Measurements from ENCODE around the gene GPC6. TPM values are rescaled to one million over a fixed set of nuclear protein-coding genes. Genes with fewer than 3 reads are reported as not detected.

The GPC6 gene
- total and polyA plus RNA-seq, 10 donors, result 0.22 to 9.3 (median 4.5) TPM

DNA sequence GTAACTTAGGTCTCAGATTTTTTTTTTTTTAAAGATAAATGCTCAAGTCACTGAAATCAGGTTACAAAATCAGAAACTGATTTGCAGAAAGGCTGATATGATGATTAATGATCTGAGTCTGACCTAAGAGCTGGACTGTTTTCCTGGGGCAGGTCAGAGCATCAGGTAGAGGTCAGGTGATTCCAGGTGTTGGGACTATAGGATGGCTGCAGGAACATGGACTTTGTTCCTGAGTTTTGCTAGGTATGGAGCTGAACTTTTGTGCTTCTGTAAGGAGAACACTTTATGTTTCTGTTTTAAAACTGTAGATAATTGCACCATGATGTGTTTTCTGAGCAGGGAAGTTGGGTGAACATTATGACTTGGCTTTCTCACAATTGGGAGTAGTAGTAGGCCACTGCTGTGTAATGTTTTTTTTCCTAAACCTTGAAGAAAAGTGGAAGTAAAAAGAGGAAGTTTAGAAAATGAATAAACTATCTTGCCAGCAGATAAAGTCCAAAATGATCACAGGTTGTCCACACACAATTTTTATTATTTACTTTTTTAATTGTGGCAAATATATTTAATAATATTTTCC, 955.7 kb downstream of the GPC6 start:
- Histone ChIP-seq H3K9me3 (no peaks in the 10 kb centered on the region), H3K4me3 (no peak overlapping the region), H3K27ac (peak overlapping the region in 5 of 8 donors; percentile 48 to 80 (median 76)), H3K4me1 (peaks cover 0 to 10% (median 0%) of the 10 kb centered on the region in 6 donors), H3K36me3 (no peaks in the 10 kb centered on the region), H3K27me3 (replicated peaks in 1 of 7) (no peaks in the 10 kb centered on the region)
- no peak for TF ChIP-seq POLR2A (IDR thresholded peaks at IDR 0.05)
- TF ChIP-seq, protein P1, sequence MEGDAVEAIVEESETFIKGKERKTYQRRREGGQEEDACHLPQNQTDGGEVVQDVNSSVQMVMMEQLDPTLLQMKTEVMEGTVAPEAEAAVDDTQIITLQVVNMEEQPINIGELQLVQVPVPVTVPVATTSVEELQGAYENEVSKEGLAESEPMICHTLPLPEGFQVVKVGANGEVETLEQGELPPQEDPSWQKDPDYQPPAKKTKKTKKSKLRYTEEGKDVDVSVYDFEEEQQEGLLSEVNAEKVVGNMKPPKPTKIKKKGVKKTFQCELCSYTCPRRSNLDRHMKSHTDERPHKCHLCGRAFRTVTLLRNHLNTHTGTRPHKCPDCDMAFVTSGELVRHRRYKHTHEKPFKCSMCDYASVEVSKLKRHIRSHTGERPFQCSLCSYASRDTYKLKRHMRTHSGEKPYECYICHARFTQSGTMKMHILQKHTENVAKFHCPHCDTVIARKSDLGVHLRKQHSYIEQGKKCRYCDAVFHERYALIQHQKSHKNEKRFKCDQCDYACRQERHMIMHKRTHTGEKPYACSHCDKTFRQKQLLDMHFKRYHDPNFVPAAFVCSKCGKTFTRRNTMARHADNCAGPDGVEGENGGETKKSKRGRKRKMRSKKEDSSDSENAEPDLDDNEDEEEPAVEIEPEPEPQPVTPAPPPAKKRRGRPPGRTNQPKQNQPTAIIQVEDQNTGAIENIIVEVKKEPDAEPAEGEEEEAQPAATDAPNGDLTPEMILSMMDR (IDR thresholded peaks at IDR 0.05 in 8 of 11, conservative IDR thresholded peaks at IDR 0.05 in 3 of 11), result no peak
- TF ChIP-seq POLR2AphosphoS5 (IDR thresholded peaks at IDR 0.05), result no peak
- DNase-seq, result no peak
- intact Hi-C loops (cut with DNase I; ENCODE audit: low total_unique reads), result no loop called here

GRCh38 chr13:94186470-94186869, 959.9 kb downstream of the GPC6 start:
- no peaks in the 10 kb centered on the region for H3K9me3 ChIP-seq
- WGBS, 5 donors, result 75 to 95% (median 91%) methylated on average over 3 of the region's 3 CpGs
- TF ChIP-seq, protein P1 (IDR thresholded peaks at IDR 0.05 in 8 of 11, conservative IDR thresholded peaks at IDR 0.05 in 3 of 11), result no peak
- no peak for TF ChIP-seq POLR2AphosphoS5 (IDR thresholded peaks at IDR 0.05)
- no peak for TF ChIP-seq POLR2A (IDR thresholded peaks at IDR 0.05)
- DNase-seq, result no peak
- H3K36me3 ChIP-seq, result no peaks in the 10 kb centered on the region
- H3K27me3 ChIP-seq (replicated peaks in 1 of 7), result no peaks in the 10 kb centered on the region
- intact Hi-C loops (cut with DNase I; ENCODE audit: low total_unique reads), result no loop called here
- H3K27ac ChIP-seq, result no peak overlapping the region
- H3K4me3 ChIP-seq, result no peak overlapping the region
- peaks cover 0 to 10% (median 0%) of the 10 kb centered on the region in 6 donors for H3K4me1 ChIP-seq

DNA sequence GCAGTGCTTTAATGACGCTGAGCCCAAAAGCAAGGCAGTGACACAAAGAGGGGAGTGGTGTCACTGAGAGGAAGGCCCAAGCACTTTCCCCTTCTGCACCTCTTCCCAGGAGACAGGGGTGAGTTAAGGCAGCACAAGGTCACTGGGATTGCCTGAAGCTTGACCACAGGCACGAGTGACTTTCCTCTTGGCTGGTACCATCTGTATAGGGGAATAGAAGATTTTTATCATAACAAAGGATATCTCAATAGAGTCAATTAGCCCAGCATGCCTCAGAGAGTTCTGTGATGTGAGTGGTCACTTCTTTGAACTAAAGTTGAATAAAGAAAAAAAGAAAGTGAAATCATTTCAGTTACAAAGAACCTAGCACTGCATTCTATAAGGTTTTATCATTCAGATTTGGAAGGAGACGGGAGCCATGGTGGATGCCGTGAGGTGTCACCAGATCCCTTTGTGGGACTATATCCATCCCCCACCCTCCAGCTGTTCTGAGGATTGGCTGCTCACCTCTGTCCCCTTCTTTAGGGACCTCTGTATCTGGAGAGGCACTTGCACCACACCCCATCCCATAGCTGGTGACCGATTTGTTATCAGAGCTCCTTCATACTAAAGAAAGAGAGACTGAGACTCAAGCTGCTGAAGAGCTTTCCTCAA, 961.7 kb downstream of the GPC6 start:
- 77 to 87% (median 81%) methylated on average over 5 of the region's 5 CpGs for WGBS, 5 donors

GRCh38 chr13:94192431-94192975, 965.9 kb downstream of the GPC6 start:
- no peak for TF ChIP-seq POLR2A (IDR thresholded peaks at IDR 0.05)
- no peak for TF ChIP-seq POLR2AphosphoS5 (IDR thresholded peaks at IDR 0.05)
- TF ChIP-seq, protein P1 (IDR thresholded peaks at IDR 0.05 in 8 of 11, conservative IDR thresholded peaks at IDR 0.05 in 3 of 11), result peak in 3 of 11 experiments; percentile 8 to 21 (median 13)
- Histone ChIP-seq H3K9me3 (no peaks in the 10 kb centered on the region), H3K36me3 (no peaks in the 10 kb centered on the region), H3K4me1 (no peaks in the 10 kb centered on the region), H3K4me3 (no peak overlapping the region), H3K27ac (no peak overlapping the region), H3K27me3 (replicated peaks in 1 of 7) (no peaks in the 10 kb centered on the region)
- WGBS, 5 donors, result 68 to 73% (median 70%) methylated on average over 3 of the region's 3 CpGs
- intact Hi-C loops (cut with DNase I; ENCODE audit: low total_unique reads), result no loop called here
- no peak for DNase-seq

More for the DNA sequence above, 961.7 kb downstream of the GPC6 start:
- no peaks in the 10 kb centered on the region for H3K27me3 ChIP-seq (replicated peaks in 1 of 7)
- intact Hi-C loops (cut with DNase I; ENCODE audit: low total_unique reads), result no loop called here
- no peak for DNase-seq
- TF ChIP-seq POLR2AphosphoS5 (IDR thresholded peaks at IDR 0.05) (no peak), POLR2A (IDR thresholded peaks at IDR 0.05) (no peak)
- TF ChIP-seq, protein P1 (IDR thresholded peaks at IDR 0.05 in 8 of 11, conservative IDR thresholded peaks at IDR 0.05 in 3 of 11), result no peak
- no peaks in the 10 kb centered on the region for H3K4me1 ChIP-seq
- H3K36me3 ChIP-seq, result no peaks in the 10 kb centered on the region
- no peak overlapping the region for H3K27ac ChIP-seq
- no peak overlapping the region for H3K4me3 ChIP-seq
- H3K9me3 ChIP-seq, result no peaks in the 10 kb centered on the region
